Activated CD8-positive, alpha-beta T cell treated with anti-CD3 and anti-CD28 coated beads, Interleukin-2, amount 10 ng/mL, durations not matched to agents 7 days and 5 days (primary cell): ENCODE results near the gene FASTK. TPM values are rescaled to one million over a fixed set of nuclear protein-coding genes. Genes with fewer than 3 reads are reported as not detected.
"Not testable (repeated sequence)": the region's sequence is repeated elsewhere in the genome, so short reads cannot be mapped to it uniquely, and the experiment has no call there.

Experiments
- ATAC-seq: fragments of 150-1000 bp; cut with Tn5 transposase; one replicate; pipeline ENCODE4 v1.10.0; 2021; ENCODE audit warnings: moderate library complexity
- CTCF ChIA-PET: fragments of 350-600 bp; sonication (Branson Sonifier 250); formaldehyde crosslinking; loops from one replicate; lab custom pipeline; 2021; ENCODE audit warnings: antibody characterized with exemption; lab: Charles Lee
- POLR2A ChIA-PET: fragments of 350-600 bp; sonication (Branson Sonifier 250); formaldehyde crosslinking; loops from one replicate; lab custom pipeline; 2021; ENCODE audit warnings: antibody characterized with exemption; lab: Charles Lee
- DNase-seq: peaks from one replicate; pipeline ENCODE4 v3.0.0-alpha.2; 2020
- H3K27ac Mint-ChIP-seq: one replicate; pipeline ENCODE4 v1.8.0; 2021; ENCODE audit warnings: mild to moderate bottlenecking, mixed read lengths
- H3K27me3 Mint-ChIP-seq: one replicate; pipeline ENCODE4 v1.8.0; 2021; ENCODE audit warnings: low read depth, mixed read lengths
- H3K36me3 Mint-ChIP-seq: one replicate; pipeline ENCODE4 v1.8.0; 2021; ENCODE audit warnings: low read depth, mixed read lengths
- H3K4me1 Mint-ChIP-seq: one replicate; pipeline ENCODE4 v1.8.0; 2021; ENCODE audit warnings: low read depth, mixed read lengths
- H3K4me3 Mint-ChIP-seq: one replicate; pipeline ENCODE4 v1.8.0; 2021; ENCODE audit warnings: mild to moderate bottlenecking, mixed read lengths
- H3K9me3 Mint-ChIP-seq: one replicate; pipeline ENCODE4 v1.8.0; 2022; ENCODE audit warnings: mixed read lengths; ENCODE audit not compliant: insufficient read depth
- total RNA-seq, 2 experiments: library from RNA; stranded (reverse); gene quantifications; one replicate each; pipeline ENCODE4 v1.2.3, GENCODE V29; 2021

FASTK gene
- total RNA-seq, 2 experiments from 2014 or later, result 81.8 to 88.1 TPM

GRCh38 chr7:151048911-151049463, 31.6 kb downstream of the FASTK start:
- peaks cover 3% of the 10 kb centered on the region for H3K36me3 Mint-ChIP-seq
- ATAC-seq (no peak), DNase-seq (no peak)
- CTCF ChIA-PET, result no interaction called here
- H3K27me3 Mint-ChIP-seq, result peaks cover 12% of the 10 kb centered on the region
- no peak overlapping the region for H3K27ac Mint-ChIP-seq
- peaks cover 21% of the 10 kb centered on the region for H3K4me1 Mint-ChIP-seq
- POLR2A ChIA-PET, result interaction anchor here (0.6 to 1.5 kb wide), 2 partner anchors 56 to 1677 kb away, joined by 3 read pairs; no protein-coding TSS in a partner anchor
- H3K4me3 Mint-ChIP-seq, result no peak overlapping the region
- no peaks in the 10 kb centered on the region for H3K9me3 Mint-ChIP-seq

- Mint-ChIP-seq H3K27me3 (peaks cover 12% of the 10 kb centered on the region), H3K4me3 (no peak within 1 kb of the TSS), H3K9me3 (no peaks in the 10 kb centered on the region), H3K4me1 (peaks cover 17% of the 10 kb centered on the region), H3K27ac (no peak within 1 kb of the TSS), H3K36me3 (peaks cover 3% of the 10 kb centered on the region)
- POLR2A ChIA-PET, result interaction anchor here (0.6 kb wide), 1 partner anchor 1678 kb away, joined by 3 read pairs; no protein-coding TSS in a partner anchor
- CTCF ChIA-PET, result interaction anchor here (0.6 kb wide), 1 partner anchor 62 kb away, joined by 3 read pairs; no protein-coding TSS in a partner anchor
- ATAC-seq (no peak), DNase-seq (no peak)
Measured at GRCh38 chr7:151047976-151048815, 32.4 kb downstream of the FASTK start, which contains the start of gene ASIC3. Gene ASIC3, plus strand, starts transcription at chr7:151048531. Its CDS starts 355 bp downstream, at chr7:151048886.

- Mint-ChIP-seq H3K4me3 (no peak overlapping the region), H3K27me3 (peaks cover 9% of the 10 kb centered on the region), H3K36me3 (no peaks in the 10 kb centered on the region), H3K9me3 (no peaks in the 10 kb centered on the region), H3K27ac (no peak overlapping the region), H3K4me1 (peaks cover 9% of the 10 kb centered on the region)
- ChIA-PET CTCF (interaction anchor here (2.0 kb wide), 1 partner anchor 19 kb away, joined by 5 read pairs; the partner anchor contains the start of gene ABCB8), POLR2A (no interaction called here)
- DNase-seq, result no peak
- ATAC-seq, result no peak
Measured at GRCh38 chr7:151046603-151047573, 33.7 kb downstream of the FASTK start.

- Mint-ChIP-seq H3K4me1 (peaks cover 5% of the 10 kb centered on the region), H3K36me3 (no peaks in the 10 kb centered on the region), H3K4me3 (no peak overlapping the region), H3K27me3 (peaks cover 9% of the 10 kb centered on the region), H3K9me3 (no peaks in the 10 kb centered on the region), H3K27ac (peak overlapping the region; percentile 67)
- CTCF ChIA-PET, result interaction anchor here (2.0 kb wide), 1 partner anchor 18 kb away, joined by 5 read pairs; the partner anchor contains the start of gene ABCB8
- POLR2A ChIA-PET, result no interaction called here
- ATAC-seq (no peak), DNase-seq (no peak)
Measured at GRCh38 chr7:151045967-151046366, 34.6 kb downstream of the FASTK start.

- DNase-seq, result no peak
- H3K4me3 Mint-ChIP-seq, result no peak overlapping the region
- no peaks in the 10 kb centered on the region for H3K36me3 Mint-ChIP-seq
- ChIA-PET CTCF (no interaction called here), POLR2A (no interaction called here)
- H3K27me3 Mint-ChIP-seq, result peaks cover 5% of the 10 kb centered on the region
- ATAC-seq, result no peak
- H3K27ac Mint-ChIP-seq, result no peak overlapping the region
- H3K4me1 Mint-ChIP-seq, result peaks cover 1% of the 10 kb centered on the region
- no peaks in the 10 kb centered on the region for H3K9me3 Mint-ChIP-seq
Measured at GRCh38 chr7:151045262-151045661, 35.3 kb downstream of the FASTK start.

- ATAC-seq, result no peak
- H3K27me3 Mint-ChIP-seq, result no peaks in the 10 kb centered on the region
- DNase-seq, result no peak
- no peaks in the 10 kb centered on the region for H3K36me3 Mint-ChIP-seq
- no peaks in the 10 kb centered on the region for H3K9me3 Mint-ChIP-seq
- H3K27ac Mint-ChIP-seq, result no peak overlapping the region
- ChIA-PET CTCF (no interaction called here), POLR2A (no interaction called here)
- no peak overlapping the region for H3K4me3 Mint-ChIP-seq
- H3K4me1 Mint-ChIP-seq, result peaks cover 12% of the 10 kb centered on the region
Measured at GRCh38 chr7:151043959-151044358, 36.6 kb downstream of the FASTK start.

GRCh38 chr7:151043449-151043848, 37.2 kb downstream of the FASTK start:
- POLR2A ChIA-PET, ATAC-seq, DNase-seq, H3K36me3 Mint-ChIP-seq, H3K4me3 Mint-ChIP-seq, H3K27me3 Mint-ChIP-seq, CTCF ChIA-PET, H3K9me3 Mint-ChIP-seq, H3K27ac Mint-ChIP-seq: not testable (repeated sequence)
- H3K4me1 Mint-ChIP-seq, result peaks cover 17% of the 10 kb centered on the region

GRCh38 chr7:151040616-151041375, 39.8 kb downstream of the FASTK start:
- H3K9me3 Mint-ChIP-seq, result no peaks in the 10 kb centered on the region
- H3K27me3 Mint-ChIP-seq, result no peaks in the 10 kb centered on the region
- DNase-seq, result no peak
- ChIA-PET POLR2A (no interaction called here), CTCF (interaction anchor here (1.1 kb wide), 1 partner anchor 22 kb away, joined by 3 read pairs; no protein-coding TSS in a partner anchor)
- H3K27ac Mint-ChIP-seq, result no peak overlapping the region
- peaks cover 17% of the 10 kb centered on the region for H3K4me1 Mint-ChIP-seq
- no peak overlapping the region for H3K4me3 Mint-ChIP-seq
- peaks cover 7% of the 10 kb centered on the region for H3K36me3 Mint-ChIP-seq
- ATAC-seq, result no peak

GRCh38 chr7:151039850-151040548, 40.6 kb downstream of the FASTK start:
- CTCF ChIA-PET, result interaction anchor here (1.0 kb wide), 1 partner anchor 22 kb away, joined by 3 read pairs; no protein-coding TSS in a partner anchor
- H3K27me3 Mint-ChIP-seq, result no peaks in the 10 kb centered on the region
- H3K36me3 Mint-ChIP-seq, result peaks cover 10% of the 10 kb centered on the region
- POLR2A ChIA-PET, result no interaction called here
- no peak for DNase-seq
- ATAC-seq, result no peak
- no peak overlapping the region for H3K4me3 Mint-ChIP-seq
- H3K4me1 Mint-ChIP-seq, result peaks cover 17% of the 10 kb centered on the region
- peak overlapping the region; percentile 39 for H3K27ac Mint-ChIP-seq
- no peaks in the 10 kb centered on the region for H3K9me3 Mint-ChIP-seq
